Fibroblast of lung (primary cell): ENCODE data around the gene MRGPRE.

Experiments
- CTCF ChIP-seq, 2 donors: IDR thresholded peaks in 1 of 2; conservative IDR thresholded peaks in 1 of 2; 1 replicate in 1 of 2; 2 replicates in 1 of 2; pipeline ENCODE4 v1.5.1; 2011 to 2012; ENCODE audit warnings: low read length in 2 of 2, control low read depth in 1 of 2, inconsistent platforms in 1 of 2, low read depth in 1 of 2, mild to moderate bottlenecking in 1 of 2
- EZH2 ChIP-seq: IDR thresholded peaks from 2 replicates; pipeline ENCODE4 v1.5.1; 2012; ENCODE audit warnings: low read length, control low read depth, mild to moderate bottlenecking; ENCODE audit errors: missing control alignments

GRCh38 chr11:3219281-3219892 is 12.8 kb downstream of the MRGPRE start:
- TF ChIP-seq CTCF (conservative IDR thresholded peaks at IDR 0.05 in 1 of 2, IDR thresholded peaks at IDR 0.05 in 1 of 2; ENCODE audit: low read depth in 1 of 2, low read length in 2 of 2) (no peak), EZH2 (no peak)
